Measurements from ENCODE around the gene ACTL10. TPM values are rescaled to one million over a fixed set of nuclear protein-coding genes. Genes with fewer than 3 reads are reported as not detected.

Gene ACTL10
- total RNA-seq, 1 experiment from 2014 or later, result 0.46 TPM

GRCh38 chr20:33658929-33659328 is 7.8 kb upstream of the ACTL10 start:
- H3K27me3 ChIP-seq (ENCODE audit: insufficient read depth, low read length), result no peaks in the 10 kb centered on the region

More at GRCh38 chr20:33658929-33659328, 7.8 kb upstream of the ACTL10 start:
- Histone ChIP-seq H3K79me2 (ENCODE audit: insufficient read depth, low read length) (no peaks in the 10 kb centered on the region), H4K5ac (ENCODE audit: insufficient read length, low read depth, low read length) (no peak overlapping the region), H2BK20ac (ENCODE audit: low read depth, low read length, poor library complexity, severe bottlenecking) (no peak overlapping the region), H3K23ac (ENCODE audit: insufficient read length, low read depth, low read length) (no peak overlapping the region), H3K9me3 (ENCODE audit: control insufficient read depth, low read depth, low read length) (no peaks in the 10 kb centered on the region), H2BK120ac (ENCODE audit: low read depth, low read length, poor library complexity, severe bottlenecking) (no peak overlapping the region), H4K20me1 (ENCODE audit: control insufficient read depth, insufficient read depth, insufficient read length) (no peaks in the 10 kb centered on the region), H3K14ac (ENCODE audit: insufficient read depth, low read length) (no peak overlapping the region), H3T11ph (ENCODE audit: low read length) (no peak overlapping the region), H3K56ac (ENCODE audit: insufficient read length, low read depth, low read length) (no peak overlapping the region), H4K91ac (ENCODE audit: insufficient read length, low read depth, low read length) (no peak overlapping the region), H3K9ac (ENCODE audit: extremely low read depth, insufficient read length, low read length) (no peak overlapping the region), H3K4me1 (ENCODE audit: insufficient read depth, low read length) (no peaks in the 10 kb centered on the region), H2BK12ac (ENCODE audit: insufficient read length, low read depth, low read length) (no peak overlapping the region), H3K23me2 (ENCODE audit: insufficient read length, low read depth, low read length, poor library complexity, severe bottlenecking) (peaks cover 9% of the 10 kb centered on the region), H3K79me1 (ENCODE audit: insufficient read depth, low read depth, low read length, poor library complexity, severe bottlenecking) (no peaks in the 10 kb centered on the region), H4K8ac (replicated peaks; ENCODE audit: insufficient read length, low read depth, low read length) (no peak overlapping the region), H2BK15ac (ENCODE audit: low read depth, low read length) (no peak overlapping the region), H2AK5ac (ENCODE audit: insufficient read length, low read length) (no peak overlapping the region), H3K4ac (ENCODE audit: low read depth, low read length) (no peak overlapping the region), H2AFZ (ENCODE audit: low read length) (no peak overlapping the region), H3K27ac (ENCODE audit: insufficient read length, low read depth, low read length) (no peak overlapping the region), H2BK5ac (ENCODE audit: insufficient read length, low read length) (no peak overlapping the region), H3K18ac (ENCODE audit: insufficient read length, low read depth, low read length) (no peak overlapping the region), H3K4me2 (ENCODE audit: insufficient read depth, insufficient read length, low read length) (no peak overlapping the region)
- WGBS (ENCODE audit: extremely low coverage, insufficient read length, low lambda C conversion rate), result no CpG with 5 or more reads among the region's 4 CpGs
- H3K4me3 Mint-ChIP-seq, result no peak overlapping the region
- no peak for TF ChIP-seq CTCF (conservative IDR thresholded peaks at IDR 0.05)
- no peaks in the 10 kb centered on the region; a peak in 1 of 5 replicates for H3K9me3 Mint-ChIP-seq
- H3K27ac Mint-ChIP-seq, result peak overlapping the region in 1 of 3 experiments; percentile 53; a peak in 1 of 7 replicates
- DNase-seq, result no peak
- no peaks in the 10 kb centered on the region for H3K27me3 Mint-ChIP-seq (ENCODE audit: low read depth)
- peaks cover 19 to 21% of the 10 kb centered on the region in 2 experiments for H3K4me1 Mint-ChIP-seq
- peaks cover 0 to 43% (median 4%) of the 10 kb centered on the region in 3 experiments; a peak in 6 of 7 replicates for H3K36me3 Mint-ChIP-seq (ENCODE audit: insufficient read depth in 1 of 3, low read depth in 3 of 3)

All from H9 (cell line).